Neural progenitor cell (in vitro differentiated cells): ENCODE measurements around the gene ALDH5A1. TPM values are rescaled to one million over a fixed set of nuclear protein-coding genes. Genes with fewer than 3 reads are reported as not detected.

Experiments
- DNase-seq: peaks from one replicate; pipeline ENCODE4 v3.0.0-alpha.2; 2016; ENCODE audit warnings: low spot score
- H2AFZ ChIP-seq: fragments of 200-600 bp; sonication (generic); replicated peaks from 2 replicates; pipeline ENCODE4 v1.6.1; 2016; ENCODE audit warnings: antibody characterized with exemption
- H3F3A ChIP-seq: fragments of 200-600 bp; sonication (generic); 2 replicates; pipeline ENCODE4 v1.6.1; 2016; ENCODE audit warnings: antibody characterized with exemption, low read depth
- H3K27ac ChIP-seq: fragments of 200-600 bp; sonication (generic); 2 replicates; pipeline ENCODE4 v1.5.1; 2016; ENCODE audit warnings: mild to moderate bottlenecking
- H3K27me3 ChIP-seq: fragments of 200-600 bp; sonication (generic); 2 replicates; pipeline ENCODE4 v1.6.1; 2016; ENCODE audit warnings: mild to moderate bottlenecking, moderate library complexity
- H3K36me3 ChIP-seq: fragments of 200-600 bp; sonication (generic); 2 replicates; pipeline ENCODE4 v1.5.1; 2016
- H3K4me1 ChIP-seq: fragments of 200-600 bp; sonication (generic); 2 replicates; pipeline ENCODE4 v1.6.1; 2016; ENCODE audit warnings: mixed run types
- H3K4me2 ChIP-seq: fragments of 200-600 bp; sonication (generic); 2 replicates; pipeline ENCODE4 v1.6.1; 2016
- H3K4me3 ChIP-seq: fragments of 200-600 bp; sonication (generic); 2 replicates; pipeline ENCODE4 v1.5.1; 2016
- H3K79me2 ChIP-seq: fragments of 200-600 bp; sonication (generic); 2 replicates; pipeline ENCODE4 v1.6.1; 2016; ENCODE audit warnings: low read depth
- H3K9ac ChIP-seq: fragments of 200-600 bp; sonication (generic); 2 replicates; pipeline ENCODE4 v1.6.1; 2016
- H3K9me3 ChIP-seq: fragments of 200-600 bp; sonication (generic); 2 replicates; pipeline ENCODE4 v1.5.1; 2016; ENCODE audit warnings: low read depth
- H4K20me1 ChIP-seq: fragments of 200-600 bp; sonication (generic); 2 replicates; pipeline ENCODE4 v1.6.1; 2016; ENCODE audit warnings: low read depth
- H3K27ac Mint-ChIP-seq: 3 replicates; pipeline ENCODE4 v1.8.0; 2021; ENCODE audit warnings: mixed read lengths
- H3K27me3 Mint-ChIP-seq: 2 replicates; pipeline ENCODE4 v1.8.0; 2022; ENCODE audit warnings: low read depth, mild to moderate bottlenecking, inconsistent platforms, moderate library complexity, mixed read lengths; ENCODE audit not compliant: insufficient read depth
- H3K36me3 Mint-ChIP-seq: 3 replicates; pipeline ENCODE4 v1.8.0; 2021; ENCODE audit warnings: mixed read lengths
- H3K4me1 Mint-ChIP-seq: 3 replicates; pipeline ENCODE4 v1.8.0; 2021; ENCODE audit warnings: mixed read lengths
- H3K4me3 Mint-ChIP-seq: 3 replicates; pipeline ENCODE4 v1.8.0; 2021; ENCODE audit warnings: mild to moderate bottlenecking, moderate library complexity, mixed read lengths
- H3K9me3 Mint-ChIP-seq: 3 replicates; pipeline ENCODE4 v1.8.0; 2020; ENCODE audit warnings: mixed read lengths
- CTCF ChIP-seq: fragments of 200-600 bp; sonication (generic); IDR thresholded peaks from 2 replicates; pipeline ENCODE4 v1.5.1; 2017; ENCODE audit warnings: antibody characterized with exemption, mild to moderate bottlenecking
- EZH2 ChIP-seq: fragments of 200-600 bp; sonication (generic); IDR thresholded peaks from 2 replicates; pipeline ENCODE4 v1.6.1; 2017; ENCODE audit warnings: antibody characterized with exemption, mild to moderate bottlenecking, moderate library complexity
- EZH2phosphoT487 ChIP-seq: fragments of 200-600 bp; sonication (generic); IDR thresholded peaks from 2 replicates; pipeline ENCODE4 v1.6.1; 2017; ENCODE audit warnings: antibody characterized with exemption
- total RNA-seq: library from RNA; depleted of rRNA; stranded (reverse); fragments of >200 nt; gene quantifications from 2 replicates; pipeline ENCODE4 v1.2.3, GENCODE V29; 2015; ENCODE audit warnings: low replicate concordance

ALDH5A1 gene
- total RNA-seq: 3.5 and 10.8 TPM in 2 replicates

GRCh38 chr6:24494821-24495795 is at the start of gene ALDH5A1:
ALDH5A1 (plus strand) TSS chr6:24494969; CDS start chr6:24494997, 28 bp downstream.
- no peaks in the 10 kb centered on the region for H3K79me2 ChIP-seq
- Mint-ChIP-seq H3K4me1 (peaks cover 12% of the 10 kb centered on the region), H3K36me3 (peaks cover 17% of the 10 kb centered on the region), H3K27me3 (peaks cover 9% of the 10 kb centered on the region), H3K4me3 (peak within 1 kb of the TSS; percentile 87), H3K27ac (peak within 1 kb of the TSS; percentile 65), H3K9me3 (peaks cover 6% of the 10 kb centered on the region)
- peak; percentile 29 for TF ChIP-seq CTCF
- no peak for TF ChIP-seq EZH2
- TF ChIP-seq EZH2phosphoT487: peak; percentile 23
- peaks cover 4% of the 10 kb centered on the region for H4K20me1 ChIP-seq
- peaks cover 34% of the 10 kb centered on the region for H3F3A ChIP-seq
- no peaks in the 10 kb centered on the region for H3K9me3 ChIP-seq
- peak within 1 kb of the TSS; percentile 61 for H3K4me3 ChIP-seq
- peaks cover 36% of the 10 kb centered on the region for H3K27me3 ChIP-seq
- peak within 1 kb of the TSS; percentile 93 for H2AFZ ChIP-seq
- peak within 1 kb of the TSS; percentile 97 for H3K4me2 ChIP-seq
- no peak within 1 kb of the TSS for H3K27ac ChIP-seq
- DNase-seq: peak; percentile 88
- H3K4me1 ChIP-seq: no peaks in the 10 kb centered on the region
- H3K36me3 ChIP-seq: no peaks in the 10 kb centered on the region
- H3K9ac ChIP-seq: peak within 1 kb of the TSS; percentile 64

GRCh38 chr6:24445704-24446103 is 49.1 kb upstream of the ALDH5A1 start:
- no peaks in the 10 kb centered on the region for H3F3A ChIP-seq
- no peak for DNase-seq
- no peaks in the 10 kb centered on the region for H3K27me3 Mint-ChIP-seq
- H3K4me1 Mint-ChIP-seq: no peaks in the 10 kb centered on the region
- no peaks in the 10 kb centered on the region for H3K27me3 ChIP-seq
- H3K9me3 ChIP-seq: no peaks in the 10 kb centered on the region
- H3K27ac ChIP-seq: no peak overlapping the region
- H3K4me2 ChIP-seq: no peak overlapping the region
- no peaks in the 10 kb centered on the region for H3K36me3 ChIP-seq
- no peak overlapping the region for H3K27ac Mint-ChIP-seq
- no peak overlapping the region for H3K9ac ChIP-seq
- H3K4me1 ChIP-seq: no peaks in the 10 kb centered on the region
- no peaks in the 10 kb centered on the region for H3K9me3 Mint-ChIP-seq
- no peaks in the 10 kb centered on the region for H4K20me1 ChIP-seq
- H3K4me3 ChIP-seq: no peak overlapping the region
- no peak overlapping the region for H2AFZ ChIP-seq
- no peaks in the 10 kb centered on the region for H3K36me3 Mint-ChIP-seq
- no peak for TF ChIP-seq EZH2phosphoT487
- no peak for TF ChIP-seq EZH2
- TF ChIP-seq CTCF: no peak
- H3K79me2 ChIP-seq: no peaks in the 10 kb centered on the region
- no peak overlapping the region for H3K4me3 Mint-ChIP-seq

- H3K9me3 ChIP-seq: no peaks in the 10 kb centered on the region
- no peaks in the 10 kb centered on the region for H3K9me3 Mint-ChIP-seq
These were observed 48.1 kb upstream of the ALDH5A1 start for GRCh38 chr6:24446670-24447069.

More at GRCh38 chr6:24446670-24447069, 48.1 kb upstream of the ALDH5A1 start:
- no peak for DNase-seq
- H3K4me2 ChIP-seq: no peak overlapping the region
- H3K36me3 ChIP-seq: no peaks in the 10 kb centered on the region
- H2AFZ ChIP-seq: no peak overlapping the region
- H3K4me1 ChIP-seq: no peaks in the 10 kb centered on the region
- H3K4me3 ChIP-seq: no peak overlapping the region
- H3K79me2 ChIP-seq: no peaks in the 10 kb centered on the region
- H3K27me3 ChIP-seq: no peaks in the 10 kb centered on the region
- no peaks in the 10 kb centered on the region for H3K4me1 Mint-ChIP-seq
- H3K36me3 Mint-ChIP-seq: no peaks in the 10 kb centered on the region
- H3K4me3 Mint-ChIP-seq: no peak overlapping the region
- H4K20me1 ChIP-seq: no peaks in the 10 kb centered on the region
- H3K9ac ChIP-seq: no peak overlapping the region
- H3K27ac ChIP-seq: no peak overlapping the region
- H3K27me3 Mint-ChIP-seq: no peaks in the 10 kb centered on the region
- H3K27ac Mint-ChIP-seq: no peak overlapping the region
- no peak for TF ChIP-seq CTCF
- TF ChIP-seq EZH2phosphoT487: no peak
- no peak for TF ChIP-seq EZH2
- no peaks in the 10 kb centered on the region for H3F3A ChIP-seq
